CD14-positive monocyte (primary cell): ENCODE results near the gene PLA2G12A. TPM values are rescaled to one million over a fixed set of nuclear protein-coding genes. Genes with fewer than 3 reads are reported as not detected.

ENCODE experiments used
- DNase-seq, 3 donors: peaks; one replicate each; pipeline ENCODE4 v3.0.0-alpha.2; 2011 to 2022
- H2AFZ ChIP-seq: 2 replicates; pipeline ENCODE4 v1.6.0; 2012; ENCODE audit warnings: mild to moderate bottlenecking, low read depth, low read length, inconsistent platforms; ENCODE audit not compliant: insufficient read depth, poor library complexity, severe bottlenecking
- H3K27ac ChIP-seq, 2 donors: 1 replicate in 1 of 2; 2 replicates in 1 of 2; pipeline ENCODE4 v1.5.1; 2012 to 2013; ENCODE audit warnings: low read length in 2 of 2, control low read depth in 1 of 2, inconsistent platforms in 1 of 2, low read depth in 1 of 2, mild to moderate bottlenecking in 1 of 2
- H3K27me3 ChIP-seq, 2 donors: one replicate each; pipeline versions ENCODE4 v1.6.0 to v1.6.1; 2011 to 2013; ENCODE audit warnings: low read length in 2 of 2; ENCODE audit not compliant: control insufficient read depth in 2 of 2, insufficient read depth in 2 of 2
- H3K36me3 ChIP-seq, 2 donors: replicated peaks in 1 of 2; 1 replicate in 1 of 2; 2 replicates in 1 of 2; pipeline versions ENCODE4 v1.5.1 to v1.6.1; 2012 to 2013; ENCODE audit warnings: low read length in 2 of 2, control low read depth in 1 of 2, inconsistent platforms in 1 of 2, mild to moderate bottlenecking in 1 of 2; ENCODE audit not compliant: insufficient read depth in 2 of 2, control insufficient read depth in 1 of 2
- H3K4me1 ChIP-seq, 2 donors: 1 replicate in 1 of 2; 2 replicates in 1 of 2; pipeline versions ENCODE4 v1.5.1 to v1.6.1; 2012 to 2013; ENCODE audit warnings: low read length in 2 of 2, control low read depth in 1 of 2, inconsistent platforms in 1 of 2, mild to moderate bottlenecking in 1 of 2, moderate library complexity in 1 of 2; ENCODE audit not compliant: insufficient read depth in 2 of 2, control insufficient read depth in 1 of 2
- H3K4me2 ChIP-seq: replicated peaks from 2 replicates; pipeline ENCODE3; 2012; ENCODE audit warnings: low read length, moderate library complexity, mild to moderate bottlenecking; ENCODE audit not compliant: poor library complexity, severe bottlenecking; ENCODE audit errors: extremely low read depth
- H3K4me3 ChIP-seq, 3 experiments: fragments of 200-600 bp in 1 of 3; sonication (generic) in 1 of 3; replicated peaks in 1 of 3; 1 replicate in 2 of 3; 2 replicates in 1 of 3; pipeline ENCODE4 v1.5.1; 2011 to 2013; ENCODE audit warnings: low read length in 3 of 3, mild to moderate bottlenecking in 3 of 3, control low read depth in 2 of 3, low read depth in 2 of 3, inconsistent platforms in 1 of 3, moderate library complexity in 1 of 3
- H3K79me2 ChIP-seq: 2 replicates; pipeline ENCODE4 v1.6.0; 2012; ENCODE audit warnings: mild to moderate bottlenecking, control low read depth, inconsistent platforms, low read length, moderate library complexity; ENCODE audit not compliant: insufficient read depth
- H3K9ac ChIP-seq: 2 replicates; pipeline ENCODE4 v1.6.0; 2017; ENCODE audit warnings: low read length, mild to moderate bottlenecking; ENCODE audit not compliant: insufficient read depth, poor library complexity, severe bottlenecking
- H3K9me3 ChIP-seq, 2 donors: replicated peaks in 1 of 2; 1 replicate in 1 of 2; 2 replicates in 1 of 2; pipeline versions ENCODE4 v1.5.1 to v1.6.1; 2012 to 2013; ENCODE audit warnings: low read length in 2 of 2, control low read depth in 1 of 2; ENCODE audit not compliant: control insufficient read depth in 1 of 2, insufficient read depth in 1 of 2
- H4K20me1 ChIP-seq: 2 replicates; pipeline ENCODE4 v1.6.0; 2012; ENCODE audit warnings: mild to moderate bottlenecking, low read length, control low read depth, moderate library complexity; ENCODE audit not compliant: insufficient read depth
- H3K27ac Mint-ChIP-seq, 7 donors: one replicate each; pipeline ENCODE4 v1.8.0; 2020; ENCODE audit warnings: mild to moderate bottlenecking in 7 of 7, mixed read lengths in 7 of 7, moderate library complexity in 6 of 7, inconsistent platforms in 2 of 7
- H3K27me3 Mint-ChIP-seq, 3 donors: one replicate each; pipeline ENCODE4 v1.8.0; 2021 to 2022; ENCODE audit warnings: low read depth in 3 of 3, mild to moderate bottlenecking in 3 of 3, mixed read lengths in 3 of 3, moderate library complexity in 3 of 3, inconsistent platforms in 1 of 3
- H3K36me3 Mint-ChIP-seq, 2 donors: one replicate each; pipeline ENCODE4 v1.8.0; 2020; ENCODE audit warnings: mixed read lengths in 2 of 2, inconsistent platforms in 1 of 2, mild to moderate bottlenecking in 1 of 2
- H3K4me1 Mint-ChIP-seq: one replicate; pipeline ENCODE4 v1.8.0; 2020; ENCODE audit warnings: mild to moderate bottlenecking, mixed read lengths
- H3K4me3 Mint-ChIP-seq, 2 donors: one replicate each; pipeline ENCODE4 v1.8.0; 2020; ENCODE audit warnings: mild to moderate bottlenecking in 2 of 2, mixed read lengths in 2 of 2, moderate library complexity in 1 of 2
- H3K9me3 Mint-ChIP-seq, 7 donors: one replicate each; pipeline ENCODE4 v1.8.0; 2020 to 2022; ENCODE audit warnings: mixed read lengths in 7 of 7, mild to moderate bottlenecking in 6 of 7, moderate library complexity in 6 of 7, inconsistent platforms in 2 of 7
- WGBS: methylation state at CpG from one replicate; pipeline ENCODE4 v1.1.5; 2013; ENCODE audit warnings: missing lambda C conversion rate; ENCODE audit not compliant: insufficient coverage; 5-methylcytosine and 5-hydroxymethylcytosine counted together
- intact Hi-C, 2 donors: fragments of 100-400 bp; cut with micrococcal nuclease; formaldehyde crosslinking; loops; one replicate each; pipeline versions ENCODE4 v1.15.0 to v1.15.1; 2023
- polyA plus RNA-seq, 3 donors: library from polyadenylated mRNA; depleted of rRNA in 1 of 3; unstranded in 2 of 3; stranded (reverse) in 1 of 3; fragments of 300-500 nt in 2 of 3; fragments of >200 nt in 1 of 3; fragmentation: Illumina TruSeq in 2 of 3; gene quantifications; 1 replicate in 2 of 3; 2 replicates in 1 of 3; pipeline ENCODE4 v1.2.3, GENCODE V29; 2012 to 2021
- TF ChIP-seq, protein P1 (sequence below): fragments of 200-600 bp; IDR thresholded peaks from one replicate; pipeline ENCODE4 v1.8.0; 2022; ENCODE audit warnings: antibody characterized with exemption, mild to moderate bottlenecking

The PLA2G12A gene
- polyA plus RNA-seq, 3 donors, result 1.8 to 16.2 (median 15.1) TPM

DNA sequence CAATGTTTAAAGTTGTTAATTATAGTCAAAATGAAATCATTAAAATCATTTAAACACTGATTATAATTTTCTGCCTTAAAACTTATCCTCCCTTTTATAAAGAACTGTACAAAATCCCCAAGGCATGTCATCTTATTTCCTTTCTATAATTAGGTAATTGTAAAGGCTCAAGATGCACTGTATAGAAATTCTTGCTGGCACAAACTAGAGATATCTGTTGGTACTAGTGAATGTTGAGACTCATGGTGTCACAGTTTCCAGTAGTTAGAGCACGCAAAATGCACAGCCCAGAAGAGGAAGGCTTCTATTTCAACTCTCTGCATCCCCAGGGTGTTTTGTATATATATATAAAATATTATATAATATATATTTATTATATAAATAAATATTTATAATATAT lies 22.7 kb upstream of the PLA2G12A start:
- no CpG with 5 or more reads among the region's 1 CpG for WGBS
- H3K9me3 Mint-ChIP-seq, result peaks cover 0 to 2% (median 0%) of the 10 kb centered on the region in 7 donors
- Histone ChIP-seq H3K79me2 (no peaks in the 10 kb centered on the region), H3K9me3 (no peaks in the 10 kb centered on the region), H4K20me1 (no peaks in the 10 kb centered on the region), H3K4me1 (peaks cover 0 to 4% of the 10 kb centered on the region in 2 donors), H3K4me2 (no peak overlapping the region), H2AFZ (no peak overlapping the region), H3K27ac (no peak overlapping the region), H3K9ac (no peak overlapping the region), H3K27me3 (no peaks in the 10 kb centered on the region), H3K4me3 (no peak overlapping the region), H3K36me3 (no peaks in the 10 kb centered on the region)
- H3K27me3 Mint-ChIP-seq, result no peaks in the 10 kb centered on the region
- H3K27ac Mint-ChIP-seq, result no peak overlapping the region
- peaks cover 9% of the 10 kb centered on the region for H3K4me1 Mint-ChIP-seq
- intact Hi-C loops, result no loop called here
- no peaks in the 10 kb centered on the region for H3K36me3 Mint-ChIP-seq
- no peak for DNase-seq
- no peak overlapping the region for H3K4me3 Mint-ChIP-seq
- TF ChIP-seq, protein P1, sequence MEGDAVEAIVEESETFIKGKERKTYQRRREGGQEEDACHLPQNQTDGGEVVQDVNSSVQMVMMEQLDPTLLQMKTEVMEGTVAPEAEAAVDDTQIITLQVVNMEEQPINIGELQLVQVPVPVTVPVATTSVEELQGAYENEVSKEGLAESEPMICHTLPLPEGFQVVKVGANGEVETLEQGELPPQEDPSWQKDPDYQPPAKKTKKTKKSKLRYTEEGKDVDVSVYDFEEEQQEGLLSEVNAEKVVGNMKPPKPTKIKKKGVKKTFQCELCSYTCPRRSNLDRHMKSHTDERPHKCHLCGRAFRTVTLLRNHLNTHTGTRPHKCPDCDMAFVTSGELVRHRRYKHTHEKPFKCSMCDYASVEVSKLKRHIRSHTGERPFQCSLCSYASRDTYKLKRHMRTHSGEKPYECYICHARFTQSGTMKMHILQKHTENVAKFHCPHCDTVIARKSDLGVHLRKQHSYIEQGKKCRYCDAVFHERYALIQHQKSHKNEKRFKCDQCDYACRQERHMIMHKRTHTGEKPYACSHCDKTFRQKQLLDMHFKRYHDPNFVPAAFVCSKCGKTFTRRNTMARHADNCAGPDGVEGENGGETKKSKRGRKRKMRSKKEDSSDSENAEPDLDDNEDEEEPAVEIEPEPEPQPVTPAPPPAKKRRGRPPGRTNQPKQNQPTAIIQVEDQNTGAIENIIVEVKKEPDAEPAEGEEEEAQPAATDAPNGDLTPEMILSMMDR, result no peak

DNA sequence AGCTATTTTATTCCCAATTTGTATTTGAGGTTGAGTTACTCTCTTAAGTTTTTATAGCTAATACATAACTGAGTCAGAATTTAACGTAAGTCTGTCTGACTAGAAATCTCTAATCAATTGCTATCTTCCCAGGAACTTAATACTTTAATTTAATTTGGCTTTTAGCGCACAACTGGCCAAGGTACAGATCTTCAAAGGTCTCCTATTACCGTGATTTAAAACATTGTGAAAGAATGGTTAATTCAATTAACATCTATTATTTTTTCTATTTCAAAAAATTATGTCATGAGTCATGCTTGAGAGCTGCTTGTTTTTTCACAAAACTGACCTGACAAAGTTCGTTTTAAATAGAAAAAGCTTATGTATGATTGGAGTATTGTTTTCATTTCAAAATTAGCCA lies 22.0 kb upstream of the PLA2G12A start:
- no peak overlapping the region for H2AFZ ChIP-seq
- no peak overlapping the region for H3K4me3 ChIP-seq
- intact Hi-C loops, result no loop called here
- H3K4me1 Mint-ChIP-seq, result peaks cover 9% of the 10 kb centered on the region
- H3K36me3 Mint-ChIP-seq, result no peaks in the 10 kb centered on the region
- H3K36me3 ChIP-seq, result no peaks in the 10 kb centered on the region
- H3K9me3 ChIP-seq, result no peaks in the 10 kb centered on the region
- no peaks in the 10 kb centered on the region for H3K79me2 ChIP-seq
- peaks cover 0 to 4% of the 10 kb centered on the region in 2 donors for H3K4me1 ChIP-seq
- no peak for DNase-seq
- whole genome bisulfite sequencing, result no CpG with 5 or more reads among the region's 4 CpGs
- peaks cover 0 to 2% (median 0%) of the 10 kb centered on the region in 7 donors for H3K9me3 Mint-ChIP-seq
- TF ChIP-seq, protein P1, result no peak
- H3K9ac ChIP-seq, result no peak overlapping the region
- no peak overlapping the region for H3K27ac ChIP-seq
- H3K27me3 ChIP-seq, result no peaks in the 10 kb centered on the region
- H4K20me1 ChIP-seq, result no peaks in the 10 kb centered on the region
- H3K27ac Mint-ChIP-seq, result no peak overlapping the region
- no peak overlapping the region for H3K4me2 ChIP-seq
- no peak overlapping the region for H3K4me3 Mint-ChIP-seq
- no peaks in the 10 kb centered on the region for H3K27me3 Mint-ChIP-seq
